Ishikawa (cell line): ENCODE data around the gene TUBB6.

Experiments used
- CREB1 ChIP-seq: IDR thresholded peaks from 2 replicates; pipeline ENCODE4 v1.6.1; 2012; ENCODE audit warnings: low read depth
- EP300 ChIP-seq: IDR thresholded peaks from 2 replicates; pipeline ENCODE4 v1.6.1; 2012; ENCODE audit warnings: borderline replicate concordance
- RAD21 ChIP-seq: IDR thresholded peaks from 2 replicates; pipeline ENCODE4 v1.6.1; 2012; ENCODE audit warnings: low read depth
- TAF1 ChIP-seq: IDR thresholded peaks from 2 replicates; pipeline ENCODE4 v1.6.1; 2012; ENCODE audit warnings: low read depth, mild to moderate bottlenecking
- TCF12 ChIP-seq: IDR thresholded peaks from 2 replicates; pipeline ENCODE4 v1.6.1; 2012; ENCODE audit warnings: low read depth
- TF ChIP-seq, protein P1 (sequence below): IDR thresholded peaks from 2 replicates; pipeline ENCODE4 v1.6.1; 2012; ENCODE audit warnings: low read depth, mild to moderate bottlenecking

DNA sequence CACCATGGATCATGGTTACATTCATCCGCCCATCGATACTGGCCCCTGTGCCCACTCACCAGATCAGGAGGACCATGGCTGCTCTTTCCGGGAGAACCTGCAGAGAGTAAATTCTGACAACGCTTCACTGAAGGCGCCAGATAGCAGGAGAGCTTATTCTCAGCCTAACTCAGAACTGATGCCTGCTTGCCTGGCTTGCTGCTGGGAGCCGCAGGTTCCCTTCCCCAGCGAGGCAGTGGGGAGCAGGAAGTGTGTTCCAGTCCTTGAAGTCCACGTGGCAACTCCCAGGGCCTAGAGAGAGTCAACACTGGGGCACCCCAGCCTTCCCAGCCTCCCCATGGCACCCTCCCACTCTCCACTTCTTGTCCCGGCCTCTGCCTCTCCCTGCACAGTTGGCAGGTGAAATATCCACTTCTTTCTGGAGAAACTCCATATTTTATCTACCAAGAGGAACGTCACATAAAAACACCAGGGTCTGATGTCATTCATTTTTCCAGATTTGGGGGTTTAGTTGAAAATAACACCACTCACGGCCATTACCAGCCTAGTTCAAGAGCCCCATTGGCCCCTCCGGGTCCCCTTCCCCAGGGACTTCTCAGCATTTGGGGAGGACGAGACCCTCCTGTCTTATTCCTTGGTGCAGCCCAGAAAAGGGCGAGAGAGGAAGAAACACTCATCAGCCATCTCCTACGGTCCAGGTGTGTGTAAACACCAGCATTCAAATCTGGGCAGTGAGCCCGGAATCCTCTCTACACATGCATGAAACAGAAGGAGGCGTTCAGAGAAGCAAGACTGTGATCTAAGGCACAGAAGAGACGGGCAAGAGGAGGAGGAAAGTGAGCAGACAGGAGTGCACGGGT, 3.5 kb upstream of the TUBB6 start:
- TF ChIP-seq TAF1 = no peak
- no peak for TF ChIP-seq RAD21
- TF ChIP-seq EP300 = no peak
- TF ChIP-seq, protein P1, sequence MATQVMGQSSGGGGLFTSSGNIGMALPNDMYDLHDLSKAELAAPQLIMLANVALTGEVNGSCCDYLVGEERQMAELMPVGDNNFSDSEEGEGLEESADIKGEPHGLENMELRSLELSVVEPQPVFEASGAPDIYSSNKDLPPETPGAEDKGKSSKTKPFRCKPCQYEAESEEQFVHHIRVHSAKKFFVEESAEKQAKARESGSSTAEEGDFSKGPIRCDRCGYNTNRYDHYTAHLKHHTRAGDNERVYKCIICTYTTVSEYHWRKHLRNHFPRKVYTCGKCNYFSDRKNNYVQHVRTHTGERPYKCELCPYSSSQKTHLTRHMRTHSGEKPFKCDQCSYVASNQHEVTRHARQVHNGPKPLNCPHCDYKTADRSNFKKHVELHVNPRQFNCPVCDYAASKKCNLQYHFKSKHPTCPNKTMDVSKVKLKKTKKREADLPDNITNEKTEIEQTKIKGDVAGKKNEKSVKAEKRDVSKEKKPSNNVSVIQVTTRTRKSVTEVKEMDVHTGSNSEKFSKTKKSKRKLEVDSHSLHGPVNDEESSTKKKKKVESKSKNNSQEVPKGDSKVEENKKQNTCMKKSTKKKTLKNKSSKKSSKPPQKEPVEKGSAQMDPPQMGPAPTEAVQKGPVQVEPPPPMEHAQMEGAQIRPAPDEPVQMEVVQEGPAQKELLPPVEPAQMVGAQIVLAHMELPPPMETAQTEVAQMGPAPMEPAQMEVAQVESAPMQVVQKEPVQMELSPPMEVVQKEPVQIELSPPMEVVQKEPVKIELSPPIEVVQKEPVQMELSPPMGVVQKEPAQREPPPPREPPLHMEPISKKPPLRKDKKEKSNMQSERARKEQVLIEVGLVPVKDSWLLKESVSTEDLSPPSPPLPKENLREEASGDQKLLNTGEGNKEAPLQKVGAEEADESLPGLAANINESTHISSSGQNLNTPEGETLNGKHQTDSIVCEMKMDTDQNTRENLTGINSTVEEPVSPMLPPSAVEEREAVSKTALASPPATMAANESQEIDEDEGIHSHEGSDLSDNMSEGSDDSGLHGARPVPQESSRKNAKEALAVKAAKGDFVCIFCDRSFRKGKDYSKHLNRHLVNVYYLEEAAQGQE = no peak
- TF ChIP-seq TCF12 = no peak
- TF ChIP-seq CREB1 = no peak
